CD4-positive, alpha-beta T cell treated with Interleukin-15 for 1 hour (primary cell): Measurements from ENCODE around the gene SNX20.

Experiments
- DNase-seq: peaks from one replicate; pipeline ENCODE4 v3.0.0-alpha.2; 2020

The SNX20 gene

GRCh38 chr16:50655558-50656055 lies 25.5 kb downstream of the SNX20 start:
- no peak for DNase-seq

GRCh38 chr16:50653633-50654519 lies 27.2 kb downstream of the SNX20 start:
- DNase-seq, result no peak

GRCh38 chr16:50652836-50653425 lies 28.2 kb downstream of the SNX20 start:
- no peak for DNase-seq

- no peak for DNase-seq
Observed at GRCh38 chr16:50651835-50652438, 29.2 kb downstream of the SNX20 start.

- DNase-seq, result no peak
Observed at GRCh38 chr16:50646345-50646744, 34.8 kb downstream of the SNX20 start.

- no peak for DNase-seq
Observed at GRCh38 chr16:50645563-50646220, 35.4 kb downstream of the SNX20 start.

GRCh38 chr16:50644729-50645128 lies 36.4 kb downstream of the SNX20 start:
- peak; percentile 39 for DNase-seq

GRCh38 chr16:50644245-50644644 lies 36.9 kb downstream of the SNX20 start:
- no peak for DNase-seq

- DNase-seq, result no peak
Observed at GRCh38 chr16:50643192-50643591, 37.9 kb downstream of the SNX20 start.

- DNase-seq, result no peak
Observed at GRCh38 chr16:50642349-50642748, 38.8 kb downstream of the SNX20 start.

GRCh38 chr16:50641818-50642187 lies 39.3 kb downstream of the SNX20 start:
- DNase-seq, result no peak

GRCh38 chr16:50640919-50641817 lies 39.9 kb downstream of the SNX20 start:
- no peak for DNase-seq

- no peak for DNase-seq
Observed at GRCh38 chr16:50640391-50640790, 40.7 kb downstream of the SNX20 start.

- no peak for DNase-seq
Observed at GRCh38 chr16:50638816-50639670, 42.1 kb downstream of the SNX20 start.

- DNase-seq, result no peak
Observed at GRCh38 chr16:50637716-50638602, 43.2 kb downstream of the SNX20 start.

- no peak for DNase-seq
Observed at GRCh38 chr16:50636753-50637374, 44.2 kb downstream of the SNX20 start.

- no peak for DNase-seq
Observed at GRCh38 chr16:50635505-50636392, 45.4 kb downstream of the SNX20 start.

GRCh38 chr16:50634947-50635346 lies 46.2 kb downstream of the SNX20 start:
- no peak for DNase-seq

GRCh38 chr16:50634090-50634489 lies 47.0 kb downstream of the SNX20 start:
- DNase-seq, result no peak
